OCI-LY1 (cell line): ENCODE data around the gene UGT1A4.

Experiments
- EZH2 ChIP-seq: fragments of 200-600 bp; sonication (generic), shearing (Covaris generic); IDR thresholded peaks from 2 replicates; pipeline ENCODE4 v1.8.0; 2017; ENCODE audit warnings: borderline replicate concordance, mixed run types, mild to moderate bottlenecking, antibody characterized with exemption, low read length, moderate library complexity, mixed read lengths
- TF ChIP-seq, protein P1 (sequence below): fragments of 200-600 bp; sonication (generic), shearing (Covaris generic); IDR thresholded peaks from 2 replicates; pipeline ENCODE4 v1.5.1; 2017; ENCODE audit warnings: mild to moderate bottlenecking, antibody characterized with exemption, low read length, moderate library complexity, mixed read lengths

DNA sequence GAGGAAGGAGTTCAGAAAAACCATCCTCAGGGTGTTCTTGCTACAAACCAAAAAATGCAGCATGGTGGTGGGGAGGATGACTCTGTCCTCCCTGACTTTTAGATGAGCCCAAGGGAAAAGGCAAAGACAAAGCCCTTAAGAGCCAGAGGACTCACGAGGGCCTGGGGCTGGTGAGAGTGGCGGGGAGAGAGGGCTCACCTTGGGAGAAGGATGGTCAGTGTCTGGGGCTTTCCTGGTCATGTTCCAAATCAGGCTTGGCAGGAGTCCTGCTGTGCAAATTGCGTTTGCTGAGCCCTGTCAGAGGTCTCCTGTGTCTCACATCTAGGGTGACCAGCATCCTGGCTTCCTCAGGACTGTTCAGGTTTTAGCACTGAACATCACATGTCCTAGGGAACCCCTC lies 46.2 kb downstream of the UGT1A4 start:
- TF ChIP-seq, protein P1, sequence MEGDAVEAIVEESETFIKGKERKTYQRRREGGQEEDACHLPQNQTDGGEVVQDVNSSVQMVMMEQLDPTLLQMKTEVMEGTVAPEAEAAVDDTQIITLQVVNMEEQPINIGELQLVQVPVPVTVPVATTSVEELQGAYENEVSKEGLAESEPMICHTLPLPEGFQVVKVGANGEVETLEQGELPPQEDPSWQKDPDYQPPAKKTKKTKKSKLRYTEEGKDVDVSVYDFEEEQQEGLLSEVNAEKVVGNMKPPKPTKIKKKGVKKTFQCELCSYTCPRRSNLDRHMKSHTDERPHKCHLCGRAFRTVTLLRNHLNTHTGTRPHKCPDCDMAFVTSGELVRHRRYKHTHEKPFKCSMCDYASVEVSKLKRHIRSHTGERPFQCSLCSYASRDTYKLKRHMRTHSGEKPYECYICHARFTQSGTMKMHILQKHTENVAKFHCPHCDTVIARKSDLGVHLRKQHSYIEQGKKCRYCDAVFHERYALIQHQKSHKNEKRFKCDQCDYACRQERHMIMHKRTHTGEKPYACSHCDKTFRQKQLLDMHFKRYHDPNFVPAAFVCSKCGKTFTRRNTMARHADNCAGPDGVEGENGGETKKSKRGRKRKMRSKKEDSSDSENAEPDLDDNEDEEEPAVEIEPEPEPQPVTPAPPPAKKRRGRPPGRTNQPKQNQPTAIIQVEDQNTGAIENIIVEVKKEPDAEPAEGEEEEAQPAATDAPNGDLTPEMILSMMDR: no peak
- TF ChIP-seq EZH2: no peak
